ENCODE results near the gene KRTAP10-6.
"Not testable (repeated sequence)": the region's sequence is repeated elsewhere in the genome, so short reads cannot be mapped to it uniquely, and the experiment has no call there.

KRTAP10-6 gene

DNA sequence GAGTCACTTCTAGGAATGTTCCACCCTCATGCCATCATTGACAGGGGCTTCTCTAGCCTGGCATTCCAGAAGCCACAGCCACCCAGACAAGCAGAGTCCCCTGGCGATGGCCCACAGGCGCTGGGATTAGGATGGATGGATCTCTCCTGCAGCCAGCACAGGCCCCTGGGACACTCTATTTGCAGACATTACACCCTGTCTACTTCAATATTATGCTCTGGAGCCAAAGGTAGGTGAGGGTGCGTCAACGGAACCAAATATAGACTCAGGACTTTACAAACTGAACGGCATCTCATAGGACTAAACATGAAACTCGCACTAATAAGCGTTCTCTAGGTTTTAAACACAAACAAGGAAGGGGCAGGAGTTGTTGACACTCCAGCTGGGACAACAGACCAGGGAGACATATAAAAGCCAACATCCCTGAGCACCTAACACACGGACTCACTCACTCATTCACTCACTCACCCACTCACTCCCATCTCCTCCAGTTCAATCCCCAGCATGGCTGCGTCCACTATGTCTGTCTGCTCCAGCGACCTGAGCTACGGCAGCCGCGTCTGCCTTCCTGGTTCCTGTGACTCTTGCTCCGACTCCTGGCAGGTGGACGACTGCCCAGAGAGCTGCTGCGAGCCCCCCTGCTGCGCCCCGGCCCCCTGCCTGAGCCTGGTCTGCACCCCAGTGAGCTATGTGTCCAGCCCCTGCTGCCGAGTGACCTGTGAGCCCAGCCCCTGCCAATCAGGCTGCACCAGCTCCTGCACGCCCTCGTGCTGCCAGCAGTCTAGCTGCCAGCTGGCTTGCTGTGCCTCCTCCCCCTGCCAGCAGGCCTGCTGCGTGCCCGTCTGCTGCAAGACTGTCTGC lies 8.0 kb upstream of the KRTAP10-6 start, which contains the start of gene KRTAP10-7:
TSS of gene KRTAP10-7 (plus strand) at position 480 of the 861 bp plus-strand sequence. CDS start at position 505, 25 bp downstream.
- not testable (repeated sequence) for DNase-seq (ENCODE audit: low read depth in 2 of 3, low spot score in 2 of 3)

DNA sequence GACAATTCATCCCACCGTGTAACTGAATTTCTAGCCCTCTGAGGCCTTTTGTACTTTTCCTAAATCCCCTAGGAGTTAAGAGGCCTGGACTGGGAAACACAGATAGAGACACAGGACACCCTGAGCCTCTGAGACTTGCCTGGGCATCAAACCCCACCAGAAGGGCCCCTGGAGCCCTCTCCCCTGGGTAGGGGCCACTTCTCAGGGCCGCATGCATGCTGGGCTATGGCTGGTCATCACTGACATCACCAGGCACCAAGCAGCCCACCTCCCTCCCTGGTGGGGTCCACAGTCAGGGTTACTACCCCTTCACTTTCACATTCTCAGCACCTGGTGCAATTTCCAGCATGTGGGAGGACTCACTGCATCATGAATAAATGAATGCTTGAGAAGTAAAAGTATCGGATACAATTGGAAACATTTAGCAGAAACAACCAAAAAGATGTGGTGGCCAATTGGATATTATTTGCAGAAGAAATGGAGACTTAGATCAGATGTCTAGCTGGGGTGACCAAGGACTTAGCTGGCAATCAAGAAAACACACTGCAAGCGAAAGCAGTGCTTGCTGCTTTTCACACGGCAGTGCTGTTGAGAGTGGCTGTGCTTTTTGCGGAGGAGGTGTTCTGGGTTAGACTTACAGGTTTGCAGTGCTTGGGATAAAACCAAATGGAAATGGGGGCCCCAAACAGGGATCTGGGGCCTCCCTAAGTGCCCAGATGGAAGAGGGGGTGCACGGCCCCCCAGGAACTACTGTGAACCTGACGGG lies 7.1 kb upstream of the KRTAP10-6 start:
- DNase-seq (ENCODE audit: low read depth in 2 of 3, low spot score in 2 of 3): no peak

GRCh38 chr21:44598061-44598460 lies 5.8 kb upstream of the KRTAP10-6 start:
- no peak for DNase-seq (ENCODE audit: low read depth in 2 of 3, low spot score in 2 of 3)

DNA sequence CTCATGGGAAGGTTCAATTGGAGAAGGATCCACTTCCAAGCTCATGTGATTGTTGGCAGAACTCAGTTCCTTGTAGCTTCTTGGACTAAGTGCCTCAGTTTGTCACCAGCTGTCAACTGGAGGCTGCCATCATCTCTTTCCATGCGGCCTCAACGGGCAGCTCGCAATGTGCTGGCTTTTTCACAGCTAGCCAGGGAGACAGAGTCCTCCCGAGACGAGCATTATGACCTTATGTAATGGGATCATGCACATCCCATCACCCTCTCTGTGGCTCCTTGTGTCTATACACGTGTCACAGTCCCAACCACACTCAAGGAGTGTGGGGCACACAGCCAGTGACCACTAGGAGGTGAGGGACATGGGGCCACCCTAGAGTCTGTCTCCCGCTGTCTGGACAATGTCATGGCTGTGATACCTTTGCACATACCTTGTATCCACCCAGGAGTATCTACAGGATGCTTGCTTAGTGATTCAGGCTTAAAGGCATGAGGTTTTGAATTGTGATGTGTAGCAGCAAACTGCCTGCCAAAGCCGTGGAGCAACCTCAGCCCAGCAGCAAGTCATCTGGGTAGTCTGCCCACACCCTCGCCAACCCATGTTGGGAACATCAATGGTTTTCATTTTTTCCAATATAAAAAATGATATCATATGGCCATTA lies 3.9 kb upstream of the KRTAP10-6 start:
- no peak for DNase-seq (ENCODE audit: low read depth in 2 of 3, low spot score in 2 of 3)

DNA sequence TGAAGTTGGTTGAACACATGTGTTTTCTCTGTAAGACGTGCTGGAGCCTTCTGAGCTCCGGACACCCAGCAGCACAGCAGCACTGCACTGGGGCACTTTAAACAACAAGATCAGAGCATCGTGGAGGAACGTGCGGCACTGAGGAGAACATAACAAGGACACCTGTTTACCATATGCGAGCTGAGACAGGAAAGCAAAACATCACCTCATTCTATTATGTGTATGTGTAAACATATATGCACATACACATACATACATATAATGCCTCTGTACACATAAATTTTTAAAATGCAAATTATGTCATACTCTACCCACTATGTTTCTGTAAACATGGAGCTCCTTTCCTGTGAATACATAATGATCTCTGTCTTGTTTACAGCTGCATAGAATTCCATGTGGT lies 3.2 kb upstream of the KRTAP10-6 start:
- no peak for DNase-seq (ENCODE audit: low read depth in 2 of 3, low spot score in 2 of 3)

- no peak for DNase-seq (ENCODE audit: low read depth in 2 of 3, low spot score in 2 of 3)
Observed at GRCh38 chr21:44594406-44594916, 2.2 kb upstream of the KRTAP10-6 start.

DNA sequence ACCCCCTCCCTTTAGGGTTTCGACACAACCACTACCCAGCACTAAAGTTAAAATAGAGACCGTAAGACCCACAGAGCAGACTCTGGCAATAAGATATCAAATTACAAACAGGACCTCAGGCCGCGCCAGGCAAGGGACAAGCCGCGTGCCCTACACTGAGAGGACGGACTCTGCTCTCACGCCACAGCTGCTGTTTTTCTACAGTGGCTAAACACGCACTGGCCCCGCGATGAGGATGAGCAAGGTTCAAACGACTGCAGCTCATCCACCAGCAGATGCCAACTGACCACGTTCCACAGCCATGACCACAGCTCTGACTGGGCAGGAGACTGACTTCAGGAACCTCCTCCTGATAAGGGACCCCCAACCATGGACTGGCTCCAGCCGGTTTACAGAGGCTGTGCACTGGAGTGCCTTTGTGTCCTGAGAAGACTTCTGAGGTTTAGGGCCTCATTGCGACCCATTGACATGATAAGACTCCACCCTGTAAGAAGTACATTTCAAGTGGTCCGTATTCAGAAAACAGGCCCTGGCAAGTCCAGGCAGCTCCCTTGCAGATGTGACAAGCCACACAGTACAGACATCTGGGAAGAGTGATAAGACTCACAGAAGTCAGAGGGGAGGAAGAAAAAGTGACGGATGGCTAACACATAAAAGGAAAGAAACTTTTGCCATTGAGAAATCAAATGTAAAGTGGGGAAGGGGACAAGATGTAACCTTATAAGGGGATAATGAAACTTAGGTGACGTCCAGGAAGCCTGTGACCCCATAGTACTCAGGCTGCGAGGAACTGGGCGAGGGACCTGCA lies 1.5 kb upstream of the KRTAP10-6 start:
- no peak for DNase-seq (ENCODE audit: low read depth in 2 of 3, low spot score in 2 of 3)

DNA sequence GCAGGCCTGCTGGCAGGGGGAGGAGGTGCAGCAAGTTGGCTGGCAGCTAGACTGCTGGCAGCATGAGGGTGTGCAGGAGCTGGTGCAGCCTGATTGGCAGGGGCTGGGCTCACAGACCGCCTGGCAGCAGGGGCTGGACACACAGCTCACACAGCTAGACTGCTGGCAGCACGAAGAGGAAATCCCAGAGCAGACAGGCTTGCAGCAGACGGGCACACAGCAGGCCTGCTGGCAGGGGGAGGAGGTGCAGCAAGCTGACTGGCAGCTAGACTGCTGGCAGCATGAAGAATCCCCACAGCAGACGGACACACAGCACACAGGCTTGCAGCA lies 539 bp downstream of the KRTAP10-6 start:
- DNase-seq (ENCODE audit: low read depth in 2 of 3, low spot score in 2 of 3): not testable (repeated sequence)

- not testable (repeated sequence) for DNase-seq (ENCODE audit: low read depth in 2 of 3, low spot score in 2 of 3)
Observed at GRCh38 chr21:44590897-44591800, 1.2 kb downstream of the KRTAP10-6 start.

GRCh38 chr21:44590311-44590721 lies 2.0 kb downstream of the KRTAP10-6 start:
- no peak for DNase-seq (ENCODE audit: low read depth in 2 of 3, low spot score in 2 of 3)

- no peak for DNase-seq (ENCODE audit: low read depth in 2 of 3, low spot score in 2 of 3)
Observed at GRCh38 chr21:44589586-44590305, 2.6 kb downstream of the KRTAP10-6 start.

- no peak for DNase-seq (ENCODE audit: low read depth in 2 of 3, low spot score in 2 of 3)
Observed at GRCh38 chr21:44589094-44589493, 3.2 kb downstream of the KRTAP10-6 start.

DNA sequence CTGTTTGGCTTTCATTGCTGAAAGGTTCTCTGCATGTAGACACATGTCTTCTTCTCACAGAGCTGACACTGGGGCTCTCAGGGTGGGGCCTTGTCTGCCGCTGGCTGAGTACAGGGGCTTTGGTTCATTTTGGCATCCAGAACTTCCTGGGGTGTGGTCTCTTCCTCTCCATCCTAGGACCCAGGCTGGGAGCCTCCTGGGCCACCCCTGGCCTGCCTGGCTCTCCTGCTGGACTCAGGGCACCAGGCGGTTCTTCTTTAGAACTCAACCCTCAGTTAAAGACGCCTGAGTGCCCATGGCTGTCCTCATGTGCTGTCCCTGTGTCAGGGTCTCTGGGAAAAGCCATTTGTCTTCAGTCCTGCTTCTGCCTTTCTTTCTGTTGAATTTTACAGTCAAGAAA lies 6.4 kb downstream of the KRTAP10-6 start:
- DNase-seq (ENCODE audit: low read depth in 2 of 3, low spot score in 2 of 3): no peak

DNA sequence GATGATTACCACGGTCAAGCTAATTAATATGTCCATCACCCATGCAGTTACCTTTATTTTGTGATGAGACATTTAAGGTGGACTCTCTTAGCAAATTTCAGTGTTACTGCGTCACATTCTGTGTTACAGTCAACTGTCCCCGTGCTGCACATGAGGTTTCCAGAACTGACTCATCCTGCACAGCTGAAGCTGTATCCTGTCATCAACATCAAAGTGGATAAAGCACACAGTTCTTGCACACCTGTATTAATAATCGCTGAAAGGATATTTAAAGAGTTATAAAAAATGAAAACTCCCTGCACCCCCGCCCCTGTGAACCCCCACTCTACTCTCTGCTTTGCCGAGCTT lies 8.5 kb downstream of the KRTAP10-6 start:
- DNase-seq (ENCODE audit: low read depth in 2 of 3, low spot score in 2 of 3): no peak

- DNase-seq (ENCODE audit: low read depth in 2 of 3, low spot score in 2 of 3): no peak
Observed at GRCh38 chr21:44583089-44583799, 9.1 kb downstream of the KRTAP10-6 start.

GRCh38 chr21:44582055-44582454 lies 10.2 kb downstream of the KRTAP10-6 start:
- no peak for DNase-seq (ENCODE audit: low read depth in 2 of 3, low spot score in 2 of 3)

GRCh38 chr21:44581158-44581557 lies 11.1 kb downstream of the KRTAP10-6 start:
- no peak for DNase-seq (ENCODE audit: low read depth in 2 of 3, low spot score in 2 of 3)

GRCh38 chr21:44580231-44580821 lies 12.0 kb downstream of the KRTAP10-6 start, which contains the start of gene KRTAP10-5:
TSS of gene KRTAP10-5 (minus strand) at chr21:44580604. CDS start at chr21:44580578, 26 bp downstream.
- not testable (repeated sequence) for DNase-seq (ENCODE audit: low read depth in 2 of 3, low spot score in 2 of 3)
